Endodermal cell (in vitro differentiated cells): ENCODE results near the gene HACL1. TPM values are rescaled to one million over a fixed set of nuclear protein-coding genes. Genes with fewer than 3 reads are reported as not detected.

Experiments
- DNase-seq: peaks from one replicate; pipeline ENCODE4 v3.0.0-alpha.2; 2017
- H3K27ac ChIP-seq: 2 replicates; pipeline ENCODE4 v1.5.1; 2013; ENCODE audit warnings: mild to moderate bottlenecking, low read depth, low read length, moderate library complexity
- H3K27me3 ChIP-seq: 2 replicates; pipeline ENCODE4 v1.6.1; 2013; ENCODE audit warnings: mild to moderate bottlenecking, low read length, moderate library complexity; ENCODE audit not compliant: insufficient read depth, control insufficient read depth, poor library complexity, severe bottlenecking
- H3K36me3 ChIP-seq: 2 replicates; pipeline ENCODE4 v1.7.0; 2013; ENCODE audit warnings: mild to moderate bottlenecking, low read length, moderate library complexity; ENCODE audit not compliant: control insufficient read depth, insufficient read depth
- H3K4me1 ChIP-seq: one replicate; pipeline ENCODE4 v1.7.0; 2013; ENCODE audit warnings: low read length; ENCODE audit not compliant: control insufficient read depth, insufficient read depth
- H3K4me3 ChIP-seq: 2 replicates; pipeline ENCODE4 v1.5.1; 2013; ENCODE audit warnings: mild to moderate bottlenecking, low read length, moderate library complexity
- H3K9ac ChIP-seq: 2 replicates; pipeline ENCODE4 v1.6.1; 2013; ENCODE audit warnings: mild to moderate bottlenecking, low read length, moderate library complexity; ENCODE audit not compliant: poor library complexity, severe bottlenecking; ENCODE audit errors: extremely low read depth
- H3K9me3 ChIP-seq: 2 replicates; pipeline ENCODE4 v1.6.1; 2013; ENCODE audit warnings: mild to moderate bottlenecking, low read length, moderate library complexity; ENCODE audit not compliant: control insufficient read depth
- H3K27ac Mint-ChIP-seq: 2 replicates; pipeline ENCODE4 v1.8.0; 2020; ENCODE audit warnings: mixed read lengths
- H3K27me3 Mint-ChIP-seq: 2 replicates; pipeline ENCODE4 v1.8.0; 2021; ENCODE audit warnings: mild to moderate bottlenecking, mixed read lengths; ENCODE audit not compliant: insufficient read depth
- H3K36me3 Mint-ChIP-seq: 2 replicates; pipeline ENCODE4 v1.8.0; 2020; ENCODE audit warnings: low read depth, mixed read lengths
- H3K4me1 Mint-ChIP-seq: 2 replicates; pipeline ENCODE4 v1.8.0; 2020; ENCODE audit warnings: mixed read lengths
- H3K4me3 Mint-ChIP-seq: 2 replicates; pipeline ENCODE4 v1.8.0; 2020; ENCODE audit warnings: mild to moderate bottlenecking, moderate library complexity, mixed read lengths
- H3K9me3 Mint-ChIP-seq: 2 replicates; pipeline ENCODE4 v1.8.0; 2020; ENCODE audit warnings: mild to moderate bottlenecking, mixed read lengths
- CTCF ChIP-seq: fragments of 200-600 bp; sonication (generic); conservative IDR thresholded peaks from 2 replicates; pipeline ENCODE4 v1.5.0; 2021; ENCODE audit warnings: antibody characterized with exemption, mild to moderate bottlenecking
- WGBS, 2 experiments: methylation state at CpG; one replicate each; pipeline versions ENCODE4 v1.1.5 to v1.1.7; 2013; ENCODE audit warnings: missing lambda C conversion rate in 2 of 2, mixed read lengths in 1 of 2; ENCODE audit not compliant: insufficient coverage in 1 of 2, insufficient read length in 1 of 2; 5-methylcytosine and 5-hydroxymethylcytosine counted together
- total RNA-seq, 2 donors: library from RNA; stranded (reverse); fragmentation: NEBNext Ultra II Directional in 1 of 2; extraction: Animal tissue kit (Norgen Biotek cat#: 25700) in 1 of 2; gene quantifications; 2 replicates in 1 of 2; 3 replicates in 1 of 2; pipeline ENCODE4 v1.2.1, GENCODE V29; 2021

Gene HACL1
- total RNA-seq, 2 donors from 2014 or later, result 39.4 to 41.8 TPM

GRCh38 chr3:15637131-15637951, 36.0 kb upstream of the HACL1 start:
- no peak for DNase-seq
- H3K4me3 ChIP-seq, result no peak overlapping the region
- Mint-ChIP-seq H3K4me1 (peaks cover 25% of the 10 kb centered on the region), H3K27me3 (no peaks in the 10 kb centered on the region), H3K4me3 (no peak overlapping the region), H3K9me3 (no peaks in the 10 kb centered on the region), H3K27ac (no peak overlapping the region), H3K36me3 (peaks cover 16% of the 10 kb centered on the region)
- no peak overlapping the region for H3K27ac ChIP-seq
- no peaks in the 10 kb centered on the region for H3K36me3 ChIP-seq
- TF ChIP-seq CTCF, result no peak
- WGBS, 2 experiments, result 93 to 98% methylated on average over 7 of the region's 7 CpGs
- H3K9ac ChIP-seq, result no peak overlapping the region
- H3K9me3 ChIP-seq, result no peaks in the 10 kb centered on the region
- peaks cover 3% of the 10 kb centered on the region for H3K4me1 ChIP-seq
- no peaks in the 10 kb centered on the region for H3K27me3 ChIP-seq

- Mint-ChIP-seq H3K9me3 (no peaks in the 10 kb centered on the region), H3K36me3 (peaks cover 7% of the 10 kb centered on the region), H3K27ac (no peak overlapping the region), H3K4me1 (peaks cover 32% of the 10 kb centered on the region), H3K4me3 (no peak overlapping the region), H3K27me3 (no peaks in the 10 kb centered on the region)
- WGBS, 2 experiments, result 93 to 94% methylated on average over 13 to 14 of the region's 14 CpGs
- DNase-seq, result no peak
- Histone ChIP-seq H3K9ac (no peak overlapping the region), H3K27me3 (no peaks in the 10 kb centered on the region), H3K36me3 (no peaks in the 10 kb centered on the region), H3K4me3 (no peak overlapping the region), H3K9me3 (no peaks in the 10 kb centered on the region), H3K27ac (no peak overlapping the region), H3K4me1 (peaks cover 3% of the 10 kb centered on the region)
- no peak for TF ChIP-seq CTCF
Observed at GRCh38 chr3:15636028-15636709, 34.8 kb upstream of the HACL1 start.

GRCh38 chr3:15635121-15635661, 33.8 kb upstream of the HACL1 start:
- H3K27me3 Mint-ChIP-seq, result no peaks in the 10 kb centered on the region
- Histone ChIP-seq H3K4me3 (no peak overlapping the region), H3K36me3 (no peaks in the 10 kb centered on the region), H3K9ac (no peak overlapping the region), H3K27ac (no peak overlapping the region), H3K27me3 (no peaks in the 10 kb centered on the region), H3K4me1 (peaks cover 3% of the 10 kb centered on the region), H3K9me3 (no peaks in the 10 kb centered on the region)
- DNase-seq, result no peak
- 95 to 96% methylated on average over 12 to 13 of the region's 13 CpGs for WGBS, 2 experiments
- no peak for TF ChIP-seq CTCF
- H3K36me3 Mint-ChIP-seq, result peaks cover 7% of the 10 kb centered on the region
- H3K4me1 Mint-ChIP-seq, result peaks cover 36% of the 10 kb centered on the region
- no peaks in the 10 kb centered on the region for H3K9me3 Mint-ChIP-seq
- H3K4me3 Mint-ChIP-seq, result no peak overlapping the region
- H3K27ac Mint-ChIP-seq, result no peak overlapping the region
